Neural cell (in vitro differentiated cells): ENCODE data around the gene EHBP1.

ENCODE experiments used
- CTCF ChIP-seq: fragments of 450-650 bp; IDR thresholded peaks from 2 replicates; pipeline ENCODE4 v1.5.1; 2014; ENCODE audit warnings: antibody characterized with exemption, mild to moderate bottlenecking, moderate library complexity; ENCODE audit not compliant: poor library complexity, severe bottlenecking
- EP300 ChIP-seq: fragments of 450-650 bp; conservative IDR thresholded peaks from 2 replicates; pipeline ENCODE4 v1.6.1; 2014; ENCODE audit warnings: antibody characterized with exemption, mild to moderate bottlenecking, moderate library complexity; ENCODE audit not compliant: poor library complexity, severe bottlenecking
- EZH2 ChIP-seq: fragments of 200-600, 300-800 bp; shearing (Covaris generic), sonication (generic); IDR thresholded peaks from 2 replicates; pipeline ENCODE4 v1.6.1; 2014; ENCODE audit warnings: antibody characterized with exemption, low read length, borderline replicate concordance, mild to moderate bottlenecking; ENCODE audit not compliant: insufficient read depth, poor library complexity, severe bottlenecking
- MXI1 ChIP-seq: fragments of 450-650 bp; conservative IDR thresholded peaks from 2 replicates; pipeline ENCODE4 v1.6.1; 2014; ENCODE audit warnings: antibody characterized with exemption, mild to moderate bottlenecking; ENCODE audit not compliant: poor library complexity, severe bottlenecking
- POLR2AphosphoS5 ChIP-seq: IDR thresholded peaks from 2 replicates; pipeline ENCODE4 v1.6.1; 2012
- SMC3 ChIP-seq: fragments of 450-650 bp; conservative IDR thresholded peaks from 2 replicates; pipeline ENCODE4 v1.6.1; 2014; ENCODE audit warnings: antibody characterized with exemption, mild to moderate bottlenecking, moderate library complexity; ENCODE audit not compliant: poor library complexity
- TAF1 ChIP-seq: IDR thresholded peaks from 2 replicates; pipeline ENCODE4 v1.6.1; 2012; ENCODE audit warnings: low read depth
- TF ChIP-seq, protein P1 (sequence below): IDR thresholded peaks from 2 replicates; pipeline ENCODE4 v1.6.1; 2012; ENCODE audit warnings: borderline replicate concordance

DNA sequence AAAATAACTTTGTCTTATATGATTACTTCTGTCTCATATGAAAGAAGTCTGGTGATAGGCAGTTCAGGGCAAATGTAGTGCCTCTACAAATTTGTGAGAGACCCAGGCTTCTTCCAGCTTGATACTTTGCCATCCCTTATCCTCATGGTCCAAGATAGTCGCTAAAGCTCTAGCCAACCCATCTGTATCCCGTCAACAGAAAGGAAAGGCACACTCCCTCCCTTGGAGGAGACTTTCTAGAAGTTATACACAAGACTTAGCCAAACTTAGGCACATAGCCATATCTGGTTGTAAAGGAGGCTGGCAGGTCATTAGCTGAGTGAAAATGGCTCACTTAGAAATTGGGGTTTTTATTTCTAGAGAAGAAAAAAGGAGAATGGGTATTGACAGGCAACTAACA lies 14.3 kb upstream of the EHBP1 start:
- TF ChIP-seq EZH2 = no peak
- TF ChIP-seq POLR2AphosphoS5 = no peak
- no peak for TF ChIP-seq EP300
- no peak for TF ChIP-seq CTCF
- no peak for TF ChIP-seq MXI1
- TF ChIP-seq TAF1 = no peak
- TF ChIP-seq SMC3 = no peak
- TF ChIP-seq, protein P1, sequence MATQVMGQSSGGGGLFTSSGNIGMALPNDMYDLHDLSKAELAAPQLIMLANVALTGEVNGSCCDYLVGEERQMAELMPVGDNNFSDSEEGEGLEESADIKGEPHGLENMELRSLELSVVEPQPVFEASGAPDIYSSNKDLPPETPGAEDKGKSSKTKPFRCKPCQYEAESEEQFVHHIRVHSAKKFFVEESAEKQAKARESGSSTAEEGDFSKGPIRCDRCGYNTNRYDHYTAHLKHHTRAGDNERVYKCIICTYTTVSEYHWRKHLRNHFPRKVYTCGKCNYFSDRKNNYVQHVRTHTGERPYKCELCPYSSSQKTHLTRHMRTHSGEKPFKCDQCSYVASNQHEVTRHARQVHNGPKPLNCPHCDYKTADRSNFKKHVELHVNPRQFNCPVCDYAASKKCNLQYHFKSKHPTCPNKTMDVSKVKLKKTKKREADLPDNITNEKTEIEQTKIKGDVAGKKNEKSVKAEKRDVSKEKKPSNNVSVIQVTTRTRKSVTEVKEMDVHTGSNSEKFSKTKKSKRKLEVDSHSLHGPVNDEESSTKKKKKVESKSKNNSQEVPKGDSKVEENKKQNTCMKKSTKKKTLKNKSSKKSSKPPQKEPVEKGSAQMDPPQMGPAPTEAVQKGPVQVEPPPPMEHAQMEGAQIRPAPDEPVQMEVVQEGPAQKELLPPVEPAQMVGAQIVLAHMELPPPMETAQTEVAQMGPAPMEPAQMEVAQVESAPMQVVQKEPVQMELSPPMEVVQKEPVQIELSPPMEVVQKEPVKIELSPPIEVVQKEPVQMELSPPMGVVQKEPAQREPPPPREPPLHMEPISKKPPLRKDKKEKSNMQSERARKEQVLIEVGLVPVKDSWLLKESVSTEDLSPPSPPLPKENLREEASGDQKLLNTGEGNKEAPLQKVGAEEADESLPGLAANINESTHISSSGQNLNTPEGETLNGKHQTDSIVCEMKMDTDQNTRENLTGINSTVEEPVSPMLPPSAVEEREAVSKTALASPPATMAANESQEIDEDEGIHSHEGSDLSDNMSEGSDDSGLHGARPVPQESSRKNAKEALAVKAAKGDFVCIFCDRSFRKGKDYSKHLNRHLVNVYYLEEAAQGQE = no peak
